Esophagus squamous epithelium (tissue), 4 donors: ENCODE data around the gene HNRNPM.

ENCODE experiments used
- POLR2A ChIP-seq, 4 donors: fragments of 450-650 bp; IDR thresholded peaks; one replicate each; pipeline ENCODE4 v1.6.1; 2017; ENCODE audit warnings: antibody characterized with exemption in 4 of 4, mild to moderate bottlenecking in 4 of 4, moderate library complexity in 3 of 4
- TF ChIP-seq, protein P1 (sequence below), 6 experiments: fragments of 450-650 bp in 4 of 6; fragments of 200-600 bp in 2 of 6; sonication (generic) in 2 of 6; IDR thresholded peaks; one replicate each; pipeline ENCODE4 v1.5.1; 2016 to 2019; ENCODE audit warnings: antibody characterized with exemption in 6 of 6, mild to moderate bottlenecking in 4 of 6, moderate library complexity in 4 of 6

DNA sequence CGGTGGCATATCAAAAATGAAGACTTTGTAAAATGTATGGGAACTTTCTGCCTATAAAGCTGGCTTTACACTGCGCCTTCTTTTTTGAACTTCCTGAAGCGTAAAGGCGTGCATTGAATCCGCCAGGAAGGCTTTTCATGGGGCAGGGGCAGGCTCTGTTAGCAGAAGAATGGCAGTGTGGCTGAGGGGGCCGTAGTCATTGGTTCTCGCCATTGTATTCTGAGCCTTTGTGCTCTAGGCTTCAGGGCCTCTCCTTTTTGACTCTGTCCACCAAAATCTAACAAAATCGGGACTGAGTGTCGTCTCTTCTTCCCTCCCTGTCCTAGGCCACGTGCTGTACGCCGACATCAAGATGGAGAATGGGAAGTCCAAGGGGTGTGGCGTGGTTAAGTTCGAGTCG, 43.6 kb downstream of the HNRNPM start:
- TF ChIP-seq, protein P1, sequence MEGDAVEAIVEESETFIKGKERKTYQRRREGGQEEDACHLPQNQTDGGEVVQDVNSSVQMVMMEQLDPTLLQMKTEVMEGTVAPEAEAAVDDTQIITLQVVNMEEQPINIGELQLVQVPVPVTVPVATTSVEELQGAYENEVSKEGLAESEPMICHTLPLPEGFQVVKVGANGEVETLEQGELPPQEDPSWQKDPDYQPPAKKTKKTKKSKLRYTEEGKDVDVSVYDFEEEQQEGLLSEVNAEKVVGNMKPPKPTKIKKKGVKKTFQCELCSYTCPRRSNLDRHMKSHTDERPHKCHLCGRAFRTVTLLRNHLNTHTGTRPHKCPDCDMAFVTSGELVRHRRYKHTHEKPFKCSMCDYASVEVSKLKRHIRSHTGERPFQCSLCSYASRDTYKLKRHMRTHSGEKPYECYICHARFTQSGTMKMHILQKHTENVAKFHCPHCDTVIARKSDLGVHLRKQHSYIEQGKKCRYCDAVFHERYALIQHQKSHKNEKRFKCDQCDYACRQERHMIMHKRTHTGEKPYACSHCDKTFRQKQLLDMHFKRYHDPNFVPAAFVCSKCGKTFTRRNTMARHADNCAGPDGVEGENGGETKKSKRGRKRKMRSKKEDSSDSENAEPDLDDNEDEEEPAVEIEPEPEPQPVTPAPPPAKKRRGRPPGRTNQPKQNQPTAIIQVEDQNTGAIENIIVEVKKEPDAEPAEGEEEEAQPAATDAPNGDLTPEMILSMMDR (IDR thresholded peaks at IDR 0.05): no peak
- no peak for TF ChIP-seq POLR2A (IDR thresholded peaks at IDR 0.05)
